DOHH2 (cell line): ENCODE data around the gene VWA2.

Source experiments
- H3F3A ChIP-seq: fragments of 200-600 bp; sonication (generic), shearing (Covaris generic); 2 replicates; pipeline ENCODE4 v1.6.0; 2016; ENCODE audit warnings: antibody characterized with exemption, mild to moderate bottlenecking; ENCODE audit not compliant: control insufficient read depth, insufficient read depth
- H3K27ac ChIP-seq: fragments of 200-600 bp; sonication (generic); 2 replicates; pipeline ENCODE4 v1.5.1; 2014; ENCODE audit warnings: low read depth, mild to moderate bottlenecking, low read length, moderate library complexity
- H3K27me3 ChIP-seq: fragments of 200-600 bp; sonication (generic); 2 replicates; pipeline ENCODE4 v1.6.1; 2014; ENCODE audit warnings: mild to moderate bottlenecking, low read length, mixed read lengths; ENCODE audit not compliant: control insufficient read depth
- H3K36me3 ChIP-seq: fragments of 200-600 bp; sonication (generic); 2 replicates; pipeline ENCODE4 v1.6.1; 2014; ENCODE audit warnings: mild to moderate bottlenecking, low read length, moderate library complexity, mixed read lengths; ENCODE audit not compliant: control insufficient read depth
- H3K4me1 ChIP-seq: fragments of 200-600 bp; sonication (generic); 2 replicates; pipeline ENCODE4 v1.6.1; 2014; ENCODE audit warnings: mild to moderate bottlenecking, low read length, mixed read lengths; ENCODE audit not compliant: control insufficient read depth
- H3K4me2 ChIP-seq: fragments of 200-600 bp; sonication (generic); 2 replicates; pipeline ENCODE4 v1.6.0; 2014; ENCODE audit warnings: mild to moderate bottlenecking, low read length, moderate library complexity
- H3K4me3 ChIP-seq: fragments of 200-600 bp; sonication (generic); 2 replicates; pipeline ENCODE4 v1.5.1; 2014; ENCODE audit warnings: mild to moderate bottlenecking, low read length, mixed read lengths
- H3K79me2 ChIP-seq: fragments of 200-600 bp; sonication (generic); 2 replicates; pipeline ENCODE4 v1.6.1; 2014; ENCODE audit warnings: mild to moderate bottlenecking, low read length, mixed read lengths; ENCODE audit not compliant: control insufficient read depth
- H3K9me2 ChIP-seq: fragments of 200-600 bp; sonication (generic); replicated peaks from 2 replicates; pipeline ENCODE4 v1.6.1; 2014; ENCODE audit warnings: mild to moderate bottlenecking, low read length, mixed read lengths; ENCODE audit not compliant: control insufficient read depth
- H3K9me3 ChIP-seq: fragments of 200-600 bp; sonication (generic); 2 replicates; pipeline ENCODE4 v1.6.1; 2014; ENCODE audit warnings: antibody characterized with exemption, low read length, mixed read lengths; ENCODE audit not compliant: control insufficient read depth, insufficient read depth
- H4K20me1 ChIP-seq: fragments of 200-600 bp; sonication (generic); 2 replicates; pipeline ENCODE4 v1.6.0; 2014; ENCODE audit warnings: low read depth, mild to moderate bottlenecking, antibody characterized with exemption, low read length, moderate library complexity; ENCODE audit not compliant: control insufficient read depth, insufficient read depth
- CTCF ChIP-seq: fragments of 200-600 bp; sonication (generic); IDR thresholded peaks from one replicate; pipeline ENCODE4 v1.5.1; 2014; ENCODE audit warnings: antibody characterized with exemption, mild to moderate bottlenecking, low read depth, low read length; ENCODE audit not compliant: poor library complexity, severe bottlenecking
- EZH2phosphoT487 ChIP-seq: fragments of 200-600 bp; sonication (generic); IDR thresholded peaks from 2 replicates; pipeline ENCODE4 v1.6.1; 2017; ENCODE audit warnings: borderline replicate concordance, mild to moderate bottlenecking, antibody characterized with exemption, low read length, moderate library complexity, mixed read lengths

VWA2 gene

GRCh38 chr10:114323023-114323422 lies 84.0 kb downstream of the VWA2 start:
- Histone ChIP-seq H3F3A (no peaks in the 10 kb centered on the region), H3K27me3 (0 out of 2 replicates have a peak, but pooled peaks cover 6% of the 10 kb centered on the region), H3K27ac (no peak overlapping the region), H3K4me3 (no peak overlapping the region), H3K4me1 (no peaks in the 10 kb centered on the region), H3K36me3 (no peaks in the 10 kb centered on the region), H4K20me1 (no peaks in the 10 kb centered on the region), H3K4me2 (no peak overlapping the region), H3K79me2 (no peaks in the 10 kb centered on the region), H3K9me2 (no peaks in the 10 kb centered on the region), H3K9me3 (no peaks in the 10 kb centered on the region)
- no peak for TF ChIP-seq CTCF
- no peak for TF ChIP-seq EZH2phosphoT487

- Histone ChIP-seq H3F3A (no peaks in the 10 kb centered on the region), H4K20me1 (no peaks in the 10 kb centered on the region), H3K27me3 (0 out of 2 replicates have a peak, but pooled peaks cover 6% of the 10 kb centered on the region), H3K36me3 (no peaks in the 10 kb centered on the region), H3K9me3 (no peaks in the 10 kb centered on the region), H3K27ac (no peak overlapping the region), H3K4me2 (no peak overlapping the region), H3K79me2 (no peaks in the 10 kb centered on the region), H3K9me2 (no peaks in the 10 kb centered on the region), H3K4me1 (no peaks in the 10 kb centered on the region), H3K4me3 (no peak overlapping the region)
- no peak for TF ChIP-seq CTCF
- TF ChIP-seq EZH2phosphoT487 = no peak
Measured at GRCh38 chr10:114326795-114327194, 87.7 kb downstream of the VWA2 start.

GRCh38 chr10:114327537-114328440 lies 88.7 kb downstream of the VWA2 start:
- no peaks in the 10 kb centered on the region for H3K4me1 ChIP-seq
- no peaks in the 10 kb centered on the region for H3K9me2 ChIP-seq
- no peaks in the 10 kb centered on the region for H3K9me3 ChIP-seq
- no peaks in the 10 kb centered on the region for H4K20me1 ChIP-seq
- H3K4me3 ChIP-seq = no peak overlapping the region
- TF ChIP-seq EZH2phosphoT487 (no peak), CTCF (no peak)
- H3K27ac ChIP-seq = no peak overlapping the region
- no peaks in the 10 kb centered on the region for H3K79me2 ChIP-seq
- no peaks in the 10 kb centered on the region for H3F3A ChIP-seq
- H3K4me2 ChIP-seq = no peak overlapping the region
- H3K27me3 ChIP-seq = 0 out of 2 replicates have a peak, but pooled peaks cover 6% of the 10 kb centered on the region
- no peaks in the 10 kb centered on the region for H3K36me3 ChIP-seq
